ENCODE data around the gene ANO2.

ANO2 gene

DNA sequence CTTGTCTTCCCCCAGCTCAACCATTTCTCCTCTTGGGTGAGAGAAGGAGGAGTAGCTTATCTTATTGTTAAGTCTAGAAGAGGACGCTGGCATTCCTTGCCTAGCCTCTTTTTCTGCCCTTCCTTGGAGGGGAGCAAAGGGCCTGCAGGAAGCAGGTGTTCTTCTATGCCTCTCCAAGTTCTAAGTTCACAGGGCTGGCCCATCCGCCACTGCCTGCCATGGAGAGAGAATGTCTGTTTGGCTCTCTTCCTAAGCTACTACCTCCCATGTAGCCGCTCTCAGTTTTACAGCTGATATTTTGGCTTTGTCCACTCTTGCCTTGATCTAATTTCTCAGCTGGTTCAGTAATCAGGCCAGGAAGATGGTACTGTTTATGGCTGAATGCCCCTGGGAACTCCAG is 312.0 kb downstream of the ANO2 start:
- no peak overlapping the region for H3K4me3 ChIP-seq (ENCODE audit: low read depth, low read length)
- TF ChIP-seq, protein P1, sequence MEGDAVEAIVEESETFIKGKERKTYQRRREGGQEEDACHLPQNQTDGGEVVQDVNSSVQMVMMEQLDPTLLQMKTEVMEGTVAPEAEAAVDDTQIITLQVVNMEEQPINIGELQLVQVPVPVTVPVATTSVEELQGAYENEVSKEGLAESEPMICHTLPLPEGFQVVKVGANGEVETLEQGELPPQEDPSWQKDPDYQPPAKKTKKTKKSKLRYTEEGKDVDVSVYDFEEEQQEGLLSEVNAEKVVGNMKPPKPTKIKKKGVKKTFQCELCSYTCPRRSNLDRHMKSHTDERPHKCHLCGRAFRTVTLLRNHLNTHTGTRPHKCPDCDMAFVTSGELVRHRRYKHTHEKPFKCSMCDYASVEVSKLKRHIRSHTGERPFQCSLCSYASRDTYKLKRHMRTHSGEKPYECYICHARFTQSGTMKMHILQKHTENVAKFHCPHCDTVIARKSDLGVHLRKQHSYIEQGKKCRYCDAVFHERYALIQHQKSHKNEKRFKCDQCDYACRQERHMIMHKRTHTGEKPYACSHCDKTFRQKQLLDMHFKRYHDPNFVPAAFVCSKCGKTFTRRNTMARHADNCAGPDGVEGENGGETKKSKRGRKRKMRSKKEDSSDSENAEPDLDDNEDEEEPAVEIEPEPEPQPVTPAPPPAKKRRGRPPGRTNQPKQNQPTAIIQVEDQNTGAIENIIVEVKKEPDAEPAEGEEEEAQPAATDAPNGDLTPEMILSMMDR (conservative IDR thresholded peaks at IDR 0.05; ENCODE audit: low read depth, low read length): no peak
- DNase-seq (ENCODE audit: low read depth): no peak

- no peak overlapping the region for H3K4me3 ChIP-seq (ENCODE audit: low read depth, low read length)
- no peak for DNase-seq (ENCODE audit: low read depth)
- TF ChIP-seq, protein P1 (conservative IDR thresholded peaks at IDR 0.05; ENCODE audit: low read depth, low read length): no peak
Measured at GRCh38 chr12:5632453-5632852, 312.6 kb downstream of the ANO2 start.

- H3K4me3 ChIP-seq (ENCODE audit: low read depth, low read length): no peak overlapping the region
- DNase-seq (ENCODE audit: low read depth): no peak
- TF ChIP-seq, protein P1 (conservative IDR thresholded peaks at IDR 0.05; ENCODE audit: low read depth, low read length): no peak
Measured at GRCh38 chr12:5631497-5631896, 313.6 kb downstream of the ANO2 start.

DNA sequence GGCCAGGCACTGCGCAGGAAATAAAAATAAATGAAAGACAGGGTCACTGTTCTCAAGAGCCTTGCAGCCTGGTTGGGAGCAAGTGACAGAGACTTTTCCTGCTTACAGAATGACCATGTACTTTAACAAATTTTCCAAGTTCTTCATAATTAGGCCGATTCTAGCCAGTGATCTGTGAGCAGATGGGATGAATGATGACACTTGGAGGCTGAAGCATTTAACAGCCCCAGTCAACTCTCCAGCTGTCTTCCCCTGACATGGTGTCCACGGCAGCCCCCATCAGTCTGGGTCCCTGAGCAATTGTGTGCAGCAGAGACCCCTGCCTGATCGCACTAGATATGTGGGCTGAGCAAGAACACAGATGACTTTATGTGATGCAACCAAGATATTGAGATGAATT is 314.3 kb downstream of the ANO2 start:
- TF ChIP-seq, protein P1 (conservative IDR thresholded peaks at IDR 0.05; ENCODE audit: low read depth, low read length): no peak
- no peak overlapping the region for H3K4me3 ChIP-seq (ENCODE audit: low read depth, low read length)
- no peak for DNase-seq (ENCODE audit: low read depth)

- no peak for DNase-seq (ENCODE audit: low read depth)
- TF ChIP-seq, protein P1 (conservative IDR thresholded peaks at IDR 0.05; ENCODE audit: low read depth, low read length): no peak
- H3K4me3 ChIP-seq (ENCODE audit: low read depth, low read length): no peak overlapping the region
Measured at GRCh38 chr12:5628501-5628900, 316.6 kb downstream of the ANO2 start.

DNA sequence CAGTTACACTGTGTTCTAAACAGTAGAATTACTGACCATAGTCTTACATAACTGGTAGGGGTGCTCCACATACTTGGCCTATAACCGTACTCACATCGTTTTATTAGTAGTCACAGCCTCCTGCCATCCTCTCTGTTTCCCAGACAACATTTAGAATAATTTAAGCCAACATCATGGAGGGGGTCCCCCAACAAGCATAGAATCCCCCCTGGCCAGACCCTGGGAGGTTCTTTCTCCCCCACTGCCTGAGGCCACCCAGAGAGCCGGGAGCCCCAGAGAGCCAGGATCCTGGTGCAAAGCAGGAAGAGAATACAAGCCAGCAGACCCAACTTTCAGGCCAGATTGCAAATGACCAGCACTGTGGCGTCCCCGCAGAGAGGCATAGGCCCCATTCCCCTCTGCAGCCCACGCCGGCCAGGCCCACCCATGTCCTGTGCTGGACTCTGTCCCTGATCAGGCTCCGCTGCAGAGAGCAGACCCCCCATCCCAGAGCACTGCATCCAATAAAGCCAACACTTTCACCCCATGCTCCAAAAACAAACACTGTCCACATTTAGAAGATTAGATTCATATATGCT is 317.9 kb downstream of the ANO2 start:
- DNase-seq (ENCODE audit: low read depth): no peak
- H3K4me3 ChIP-seq (ENCODE audit: low read depth, low read length): no peak overlapping the region
- TF ChIP-seq, protein P1 (conservative IDR thresholded peaks at IDR 0.05; ENCODE audit: low read depth, low read length): no peak

GRCh38 chr12:5626151-5626550 is 318.9 kb downstream of the ANO2 start:
- H3K4me3 ChIP-seq (ENCODE audit: low read depth, low read length): no peak overlapping the region
- DNase-seq (ENCODE audit: low read depth): no peak
- TF ChIP-seq, protein P1 (conservative IDR thresholded peaks at IDR 0.05; ENCODE audit: low read depth, low read length): no peak

Data from choroid plexus epithelial cell (primary cell).